ENCODE measurements around the gene DNAJC13.

Gene DNAJC13

GRCh38 chr3:132561003-132561402, 143.7 kb downstream of the DNAJC13 start:
- Histone ChIP-seq H3K27ac (no peak overlapping the region), H3K4me3 (no peak overlapping the region)

DNA sequence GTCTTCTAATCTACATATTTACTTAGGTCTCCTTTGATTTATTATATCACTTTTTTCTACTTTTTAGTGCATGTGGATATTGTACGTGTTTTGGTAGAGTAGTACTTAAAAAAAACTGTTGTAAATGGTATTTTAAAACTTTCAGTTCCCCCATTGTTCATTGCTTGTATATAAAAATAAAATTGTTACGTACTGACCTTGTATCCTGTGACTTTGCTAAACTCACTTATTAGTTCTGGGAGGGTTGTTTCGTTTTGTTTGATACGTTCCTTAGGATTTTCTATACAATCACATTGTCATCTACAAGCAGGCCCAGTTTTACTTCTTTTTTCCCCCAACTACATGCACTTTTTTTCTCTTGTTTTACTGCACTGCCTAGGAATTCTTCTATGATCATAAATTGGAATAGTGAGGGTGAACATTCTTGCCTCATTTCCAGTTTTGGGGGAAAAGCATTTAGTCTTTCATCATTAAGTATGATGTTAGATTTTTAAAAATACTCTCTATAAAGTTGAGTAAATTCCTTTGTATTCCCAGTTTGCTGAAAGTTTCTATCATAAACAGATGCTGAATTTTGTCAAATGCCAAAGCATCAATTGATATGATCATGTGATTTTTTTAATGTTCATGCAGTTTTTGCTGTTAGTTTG, 146.2 kb downstream of the DNAJC13 start:
- Histone ChIP-seq H3K4me3 (no peak overlapping the region), H3K27ac (peak overlapping the region in 3 of 21 experiments; percentile 7 to 57 (median 48))

GRCh38 chr3:132564070-132564465, 146.8 kb downstream of the DNAJC13 start:
- peak overlapping the region in 2 of 21 experiments; percentile 10 for H3K27ac ChIP-seq
- H3K4me3 ChIP-seq: no peak overlapping the region

- H3K4me3 ChIP-seq: no peak overlapping the region
- H3K27ac ChIP-seq: peak overlapping the region in 5 of 21 experiments; percentile 33 to 67 (median 51)
Observed at GRCh38 chr3:132568422-132568821, 151.1 kb downstream of the DNAJC13 start.

- no peak overlapping the region for H3K4me3 ChIP-seq
- peak overlapping the region in 8 of 21 experiments; percentile 37 to 80 (median 60) for H3K27ac ChIP-seq
Observed at GRCh38 chr3:132569153-132569552, 151.9 kb downstream of the DNAJC13 start.

DNA sequence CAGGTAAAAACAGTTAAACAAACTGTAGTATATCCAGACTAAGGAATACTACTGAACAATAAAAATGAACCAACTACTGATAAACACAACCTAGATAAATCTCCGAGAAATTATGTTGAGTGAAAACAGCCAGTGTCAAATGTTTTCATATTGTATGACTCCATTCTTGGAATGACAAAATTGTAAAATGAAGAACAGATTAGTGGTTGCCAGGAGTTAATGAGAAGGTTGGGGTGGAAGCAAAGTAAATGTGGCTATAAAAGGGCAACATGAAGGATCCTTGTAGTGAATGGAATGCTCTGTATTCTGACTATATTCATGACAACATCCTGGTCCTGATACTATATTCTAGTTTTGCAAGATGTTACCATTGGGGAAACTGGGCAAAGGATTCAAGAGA, 152.3 kb downstream of the DNAJC13 start:
- H3K4me3 ChIP-seq: no peak overlapping the region
- peak overlapping the region in 10 of 21 experiments; percentile 1 to 80 (median 49) for H3K27ac ChIP-seq

DNA sequence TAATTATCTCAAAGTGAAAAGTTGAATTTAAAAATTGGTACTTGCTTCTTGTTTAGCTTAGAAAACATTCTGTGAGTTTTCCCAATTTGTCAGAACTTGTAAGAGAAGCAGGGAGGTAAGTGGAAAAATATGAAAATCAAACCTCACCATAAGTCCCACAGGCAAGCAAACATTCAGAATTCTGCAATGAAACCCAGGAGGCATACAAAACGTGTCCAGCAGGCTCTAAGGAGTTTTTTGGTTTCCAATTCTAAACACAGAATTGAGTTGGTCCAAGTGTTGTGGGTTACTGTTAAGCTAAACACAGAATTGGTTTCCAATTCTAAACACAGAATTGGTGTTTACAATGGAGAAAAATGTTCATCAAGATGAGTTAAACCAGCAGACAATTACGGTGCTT, 152.7 kb downstream of the DNAJC13 start:
- no peak overlapping the region for H3K4me3 ChIP-seq
- peak overlapping the region in 10 of 21 experiments; percentile 1 to 80 (median 49) for H3K27ac ChIP-seq

- no peak overlapping the region for H3K4me3 ChIP-seq
- H3K27ac ChIP-seq: peak overlapping the region in 7 of 21 experiments; percentile 2 to 71 (median 51)
Observed at GRCh38 chr3:132573797-132574211, 156.5 kb downstream of the DNAJC13 start.

DNA sequence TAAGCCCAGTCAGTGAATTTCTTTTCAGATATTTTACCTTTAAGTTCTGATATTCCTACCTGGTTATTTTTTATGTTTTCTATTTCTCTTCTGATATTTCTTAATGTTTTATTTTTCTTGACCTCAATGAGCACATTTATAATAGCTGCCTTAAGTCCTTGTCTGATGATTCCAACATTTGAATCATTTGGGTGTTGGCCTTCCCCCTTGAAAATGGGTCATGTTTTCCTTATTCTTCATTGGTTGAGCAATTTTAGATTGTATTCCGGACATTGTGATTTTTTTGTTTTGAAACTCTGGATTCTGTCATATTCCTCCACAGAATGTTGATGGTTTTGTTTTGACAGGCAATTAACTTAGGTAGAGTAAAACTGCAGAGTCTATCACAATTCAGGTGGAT, 170.1 kb downstream of the DNAJC13 start:
- no peak overlapping the region for H3K4me3 ChIP-seq
- no peak overlapping the region for H3K27ac ChIP-seq

Data from skin epidermis (tissue), 12 donors.